HG03108 (cell line): Measurements from ENCODE around the gene ATP5F1A.
"Not testable (repeated sequence)": the region's sequence is repeated elsewhere in the genome, so short reads cannot be mapped to it uniquely, and the experiment has no call there.

Experiments
- ATAC-seq: cut with Tn5 transposase; IDR thresholded peaks from one replicate; pipeline ENCODE4 v1.9.1; 2021; ENCODE audit warnings: moderate library complexity; ENCODE audit not compliant: unreplicated experiment

ATP5F1A gene

GRCh38 chr18:46048641-46049040 is 49.5 kb downstream of the ATP5F1A start:
- ATAC-seq = no peak

GRCh38 chr18:46047369-46047768 is 50.7 kb downstream of the ATP5F1A start:
- not testable (repeated sequence) for ATAC-seq

GRCh38 chr18:46046688-46047087 is 51.4 kb downstream of the ATP5F1A start:
- no peak for ATAC-seq

GRCh38 chr18:46046126-46046525 is 52.0 kb downstream of the ATP5F1A start:
- no peak for ATAC-seq

GRCh38 chr18:46042571-46043123 is 55.4 kb downstream of the ATP5F1A start:
- no peak for ATAC-seq

GRCh38 chr18:46040747-46041104 is 57.4 kb downstream of the ATP5F1A start:
- ATAC-seq = no peak

- ATAC-seq = no peak
Observed at GRCh38 chr18:46040033-46040746, 57.9 kb downstream of the ATP5F1A start.

GRCh38 chr18:46037512-46038305 is 60.4 kb downstream of the ATP5F1A start:
- no peak for ATAC-seq

- ATAC-seq = no peak
Observed at GRCh38 chr18:46035696-46036680, 62.1 kb downstream of the ATP5F1A start.

GRCh38 chr18:46034230-46034629 is 63.9 kb downstream of the ATP5F1A start:
- ATAC-seq = no peak

GRCh38 chr18:46031741-46032140 is 66.4 kb downstream of the ATP5F1A start:
- ATAC-seq = no peak
